HepG2 (cell line): ENCODE results near the gene H2AZ1. TPM values are rescaled to one million over a fixed set of nuclear protein-coding genes. Genes with fewer than 3 reads are reported as not detected.

Experiments
- ATM ChIP-seq: fragments of 450-650 bp; IDR thresholded peaks from 2 replicates; pipeline ENCODE4 v1.7.1; 2017; ENCODE audit warnings: mild to moderate bottlenecking, borderline replicate concordance
- CCAR2 ChIP-seq: fragments of 200-400 bp; formaldehyde crosslinking; optimal IDR thresholded peaks from 2 replicates; pipeline ENCODE3; 2018; ENCODE audit warnings: low read depth, mild to moderate bottlenecking, low read length, moderate library complexity
- CSRNP1 ChIP-seq: sonication (generic); formaldehyde crosslinking; IDR thresholded peaks from 2 replicates; pipeline ENCODE4 v1.8.1; 2023; ENCODE audit warnings: mild to moderate bottlenecking, missing genetic modification reagents
- DPF2 ChIP-seq: sonication (generic); formaldehyde crosslinking; IDR thresholded peaks from 2 replicates; pipeline ENCODE4 v1.4.0; 2020; ENCODE audit warnings: mild to moderate bottlenecking, low read depth, missing genetic modification reagents, borderline replicate concordance
- EZH2 ChIP-seq: conservative IDR thresholded peaks from 2 replicates; pipeline ENCODE4 v1.6.1; 2012; ENCODE audit warnings: mild to moderate bottlenecking, low read depth, low read length, moderate library complexity
- HIVEP1 ChIP-seq: sonication (generic); formaldehyde crosslinking; IDR thresholded peaks from 2 replicates; pipeline ENCODE4 v1.4.0; 2020; ENCODE audit warnings: mild to moderate bottlenecking, missing genetic modification reagents
- HMG20A ChIP-seq: IDR thresholded peaks from 2 replicates; pipeline ENCODE4 v1.6.1; 2016; ENCODE audit warnings: borderline replicate concordance
- KMT2A ChIP-seq: sonication (generic); formaldehyde crosslinking; IDR thresholded peaks from 2 replicates; pipeline ENCODE4 v1.4.0; 2020; ENCODE audit warnings: missing genetic modification reagents
- MEIS2 ChIP-seq: sonication (generic); formaldehyde crosslinking; IDR thresholded peaks from 2 replicates; pipeline ENCODE4 v1.9.0; 2021; ENCODE audit warnings: mild to moderate bottlenecking, missing genetic modification reagents
- MYPOP ChIP-seq: sonication (generic); formaldehyde crosslinking; IDR thresholded peaks from 2 replicates; pipeline ENCODE4 v1.8.1; 2023; ENCODE audit warnings: mild to moderate bottlenecking, moderate library complexity, missing genetic modification reagents
- NONO ChIP-seq, 2 experiments: fragments of 450-650 bp in 1 of 2; sonication (generic) in 1 of 2; formaldehyde crosslinking in 1 of 2; IDR thresholded peaks in 1 of 2; conservative IDR thresholded peaks in 1 of 2; 2 replicates each; pipeline versions ENCODE4 v1.6.1 to v1.8.0; 2017 to 2022; ENCODE audit warnings: mild to moderate bottlenecking in 1 of 2, missing genetic modification reagents in 1 of 2, moderate library complexity in 1 of 2
- NR1H2 ChIP-seq: sonication (generic); formaldehyde crosslinking; IDR thresholded peaks from 2 replicates; pipeline ENCODE4 v1.8.1; 2022; ENCODE audit warnings: low read depth, missing genetic modification reagents, borderline replicate concordance
- NR3C1 ChIP-seq: sonication (generic); formaldehyde crosslinking; IDR thresholded peaks from 2 replicates; pipeline ENCODE4 v1.4.0; 2020; ENCODE audit warnings: missing genetic modification reagents
- NRL ChIP-seq: sonication (generic); formaldehyde crosslinking; IDR thresholded peaks from 2 replicates; pipeline ENCODE4 v1.5.0; 2020; ENCODE audit warnings: missing genetic modification reagents, mild to moderate bottlenecking, moderate library complexity, borderline replicate concordance
- PCBP2 ChIP-seq: fragments of 200-400 bp; formaldehyde crosslinking; optimal IDR thresholded peaks from 2 replicates; pipeline ENCODE3; 2018; ENCODE audit warnings: low read length, low read depth; ENCODE audit not compliant: poor library complexity, severe bottlenecking
- PRMT3 ChIP-seq: sonication (generic); formaldehyde crosslinking; IDR thresholded peaks from 2 replicates; pipeline ENCODE4 v1.8.1; 2022; ENCODE audit warnings: low read depth, mild to moderate bottlenecking, moderate library complexity, missing genetic modification reagents, borderline replicate concordance
- REL ChIP-seq: sonication (generic); formaldehyde crosslinking; conservative IDR thresholded peaks from 2 replicates; pipeline ENCODE4 v1.8.0; 2022; ENCODE audit warnings: mild to moderate bottlenecking, missing genetic modification reagents, moderate library complexity
- SMARCC2 ChIP-seq: fragments of 450-650 bp; IDR thresholded peaks from 2 replicates; pipeline ENCODE4 v1.6.1; 2017; ENCODE audit warnings: antibody characterized with exemption, mild to moderate bottlenecking
- ZNF101 ChIP-seq: sonication (generic); formaldehyde crosslinking; IDR thresholded peaks from 2 replicates; pipeline ENCODE4 v1.4.0; 2020; ENCODE audit warnings: mild to moderate bottlenecking, low read depth, missing genetic modification reagents, borderline replicate concordance
- ZNF143 ChIP-seq: sonication (generic); formaldehyde crosslinking; IDR thresholded peaks from 2 replicates; pipeline ENCODE4 v1.4.0; 2020; ENCODE audit warnings: missing genetic modification reagents
- ZNF20 ChIP-seq: sonication (generic); formaldehyde crosslinking; IDR thresholded peaks from 2 replicates; pipeline ENCODE4 v1.4.0; 2020; ENCODE audit warnings: mild to moderate bottlenecking, moderate library complexity, missing genetic modification reagents
- ZNF292 ChIP-seq: sonication (generic); formaldehyde crosslinking; IDR thresholded peaks from 2 replicates; pipeline ENCODE4 v1.8.1; 2022; ENCODE audit warnings: mild to moderate bottlenecking, low read depth, missing genetic modification reagents, borderline replicate concordance
- ZNF34 ChIP-seq: sonication (generic); formaldehyde crosslinking; IDR thresholded peaks from 2 replicates; pipeline ENCODE4 v1.4.0; 2020; ENCODE audit warnings: mild to moderate bottlenecking, missing genetic modification reagents, borderline replicate concordance
- ZNF557 ChIP-seq: sonication (generic); formaldehyde crosslinking; IDR thresholded peaks from 2 replicates; pipeline ENCODE4 v1.4.0; 2020; ENCODE audit warnings: missing genetic modification reagents
- ZNF607 ChIP-seq: sonication (generic); formaldehyde crosslinking; IDR thresholded peaks from 2 replicates; pipeline ENCODE4 v1.5.1; 2020; ENCODE audit warnings: missing genetic modification reagents, mild to moderate bottlenecking, borderline replicate concordance
- ZNF616 ChIP-seq: sonication (generic); formaldehyde crosslinking; IDR thresholded peaks from 2 replicates; pipeline ENCODE4 v1.5.0; 2020; ENCODE audit warnings: low read depth, mild to moderate bottlenecking, missing genetic modification reagents
- ZNF766 ChIP-seq: sonication (generic); formaldehyde crosslinking; IDR thresholded peaks from 2 replicates; pipeline ENCODE4 v1.5.0; 2020; ENCODE audit warnings: missing genetic modification reagents, borderline replicate concordance
- ZNF891 ChIP-seq: sonication (generic); formaldehyde crosslinking; IDR thresholded peaks from 2 replicates; pipeline ENCODE4 v1.5.0; 2020; ENCODE audit warnings: mild to moderate bottlenecking, missing genetic modification reagents
- ZSCAN30 ChIP-seq: sonication (generic); formaldehyde crosslinking; IDR thresholded peaks from 2 replicates; pipeline ENCODE4 v1.5.0; 2020; ENCODE audit warnings: mild to moderate bottlenecking, missing genetic modification reagents
- polyA plus RNA-seq, 8 experiments: library from polyadenylated mRNA; depleted of rRNA in 3 of 8; stranded (reverse) in 7 of 8; unstranded in 1 of 8; fragments of >200 nt; fragmentation: Illumina TruSeq in 4 of 8; extraction: Trizol in 4 of 8; gene quantifications; 2 replicates each; pipeline versions ENCODE4 v1.2.1 to v1.2.3, GENCODE V29; 2011 to 2016; ENCODE audit warnings: low read depth in 4 of 8, missing spikeins in 1 of 8, mixed read lengths in 1 of 8; ENCODE audit not compliant: insufficient read depth in 1 of 8
- total RNA-seq, 5 experiments: library from RNA; depleted of rRNA; stranded (reverse); fragments of >200 nt; fragmentation: Illumina TruSeq; extraction: Trizol; gene quantifications; 2 replicates each; pipeline ENCODE4 v1.2.3, GENCODE V29; 2016; ENCODE audit warnings: low read depth in 1 of 5

The H2AZ1 gene
- total and polyA plus RNA-seq, 2 of the 13 experiments (the other 11 are each of a cell fraction or from before 2014, with no cell fraction given): 301 to 574 TPM

- TF ChIP-seq MYPOP (CRISPR knock-in tag) (0 out of 2 replicates have a peak, but pooled peaks have one; percentile 30), NONO (IDR thresholded peaks at IDR 0.05) (no peak), NONO (CRISPR knock-in tag; conservative IDR thresholded peaks at IDR 0.05) (peak; percentile 90), ZNF891 (CRISPR knock-in tag) (0 out of 2 replicates have a peak, but pooled peaks have one; percentile 17), ZNF20 (CRISPR knock-in tag) (no peak), ZNF607 (CRISPR knock-in tag) (no peak), KMT2A (CRISPR knock-in tag) (peak; percentile 58), ZNF616 (CRISPR knock-in tag) (no peak), ZNF143 (CRISPR knock-in tag) (0 out of 2 replicates have a peak, but pooled peaks have one; percentile 23), SMARCC2 (no peak), ZNF766 (CRISPR knock-in tag) (no peak), ZSCAN30 (CRISPR knock-in tag) (0 out of 2 replicates have a peak, but pooled peaks have one; percentile 71), ZNF34 (CRISPR knock-in tag) (peak; percentile 51; the same call in 1 of the 2 replicates), ZNF292 (CRISPR knock-in tag) (no peak), NR1H2 (CRISPR knock-in tag) (no peak), REL (no peak), ZNF557 (CRISPR knock-in tag) (no peak), NR3C1 (no peak), NRL (peak; percentile 53), ZNF101 (CRISPR knock-in tag) (no peak), HMG20A (CRISPR knock-in tag) (no peak), CSRNP1 (no peak), CCAR2 (no peak), EZH2 (no peak), HIVEP1 (CRISPR knock-in tag) (0 out of 2 replicates have a peak, but pooled peaks have one; percentile 40), PRMT3 (no peak), DPF2 (CRISPR knock-in tag) (no peak), ATM (no peak), MEIS2 (no peak), PCBP2 (no peak)
Observed at GRCh38 chr4:99946356-99947189, 3.5 kb downstream of the H2AZ1 start, which contains the start of gene DNAJB14 (continued).
